Stimulated activated naive CD4-positive, alpha-beta T cell treated with Interleukin-2 at 50 U/mL for 16 hours (primary cell): ENCODE data around the gene MARK1.

Source experiments
- DNase-seq: peaks from one replicate; lab custom pipeline; 2025; lab: John Stamatoyannopoulos, UW

MARK1 gene

GRCh38 chr1:220527908-220528678 is at the start of gene MARK1:
TSS of gene MARK1 (plus strand) at chr1:220528136. CDS start at chr1:220528823, 687 bp downstream.
- DNase-seq, result no peak

DNA sequence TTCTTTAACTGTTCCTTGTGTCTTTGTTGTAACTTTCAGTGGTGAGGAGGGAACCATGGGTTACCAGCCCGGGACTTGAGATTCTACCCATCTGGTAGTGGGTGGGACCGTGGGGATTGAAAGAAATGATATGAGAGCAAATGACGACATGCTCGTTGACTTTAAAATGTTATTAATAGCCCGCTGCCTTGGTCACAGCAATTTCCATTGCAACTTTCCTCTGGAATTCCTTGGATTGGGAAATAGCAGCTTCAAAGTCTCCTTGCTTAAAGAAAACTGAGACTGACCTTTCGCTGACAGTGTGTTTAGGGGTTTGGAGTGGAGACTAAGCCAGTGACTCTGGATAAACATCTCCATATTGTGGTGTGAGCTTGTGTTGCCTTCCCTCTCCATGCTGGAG is 44.2 kb upstream of the MARK1 start:
- DNase-seq, result no peak

GRCh38 chr1:220484135-220484534 is 43.8 kb upstream of the MARK1 start:
- no peak for DNase-seq

- no peak for DNase-seq
These were observed 42.8 kb upstream of the MARK1 start for GRCh38 chr1:220485131-220485530.

- no peak for DNase-seq
These were observed 42.1 kb upstream of the MARK1 start for GRCh38 chr1:220485791-220486190.

DNA sequence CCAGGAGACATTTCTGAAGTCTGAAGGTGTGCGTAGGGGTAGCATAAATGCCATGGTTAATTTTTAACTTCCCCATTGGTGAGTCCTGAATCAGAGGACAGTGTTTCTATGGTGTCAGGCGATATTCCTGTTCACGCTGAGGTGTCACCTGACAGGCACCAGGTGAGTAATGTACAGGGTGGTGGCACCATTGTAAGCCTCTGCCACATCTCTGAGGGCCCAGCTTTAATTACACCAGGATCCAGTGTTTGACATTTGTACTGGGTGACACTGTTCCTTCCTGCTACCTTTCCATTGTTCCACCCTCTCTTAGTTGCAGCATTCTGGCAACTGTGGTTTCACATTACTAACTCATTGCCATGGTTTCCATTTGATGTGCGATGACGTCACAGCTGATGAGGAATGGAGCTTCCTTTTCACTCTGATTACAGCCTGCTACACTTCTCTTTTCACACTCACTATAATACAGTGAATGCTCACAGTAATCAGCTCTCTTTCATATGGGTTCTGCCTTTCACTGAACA is 40.6 kb upstream of the MARK1 start:
- DNase-seq, result no peak

DNA sequence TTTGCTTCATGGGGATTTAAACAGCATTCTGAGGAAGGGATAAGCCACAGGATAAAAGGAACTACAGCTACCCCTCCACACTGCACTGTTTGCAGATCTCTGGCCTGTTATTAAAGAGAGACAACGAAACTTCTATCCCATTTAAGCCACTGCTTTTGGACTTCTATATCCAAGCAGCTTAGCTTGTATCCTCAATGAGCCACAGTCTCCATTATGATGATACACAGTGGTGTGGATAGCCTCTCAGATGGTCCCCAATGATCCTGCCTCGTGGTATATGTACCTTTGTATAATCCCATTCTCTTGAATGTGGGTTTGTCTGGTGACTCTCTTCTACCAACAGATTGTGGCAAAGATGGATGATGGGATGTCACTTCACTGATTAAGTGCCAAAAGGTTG is 36.0 kb upstream of the MARK1 start:
- no peak for DNase-seq

- DNase-seq, result no peak
These were observed 30.6 kb upstream of the MARK1 start for GRCh38 chr1:220497220-220497947.

GRCh38 chr1:220498188-220498587 is 29.7 kb upstream of the MARK1 start:
- DNase-seq, result no peak

- no peak for DNase-seq
These were observed 27.6 kb upstream of the MARK1 start for GRCh38 chr1:220500372-220500771.

DNA sequence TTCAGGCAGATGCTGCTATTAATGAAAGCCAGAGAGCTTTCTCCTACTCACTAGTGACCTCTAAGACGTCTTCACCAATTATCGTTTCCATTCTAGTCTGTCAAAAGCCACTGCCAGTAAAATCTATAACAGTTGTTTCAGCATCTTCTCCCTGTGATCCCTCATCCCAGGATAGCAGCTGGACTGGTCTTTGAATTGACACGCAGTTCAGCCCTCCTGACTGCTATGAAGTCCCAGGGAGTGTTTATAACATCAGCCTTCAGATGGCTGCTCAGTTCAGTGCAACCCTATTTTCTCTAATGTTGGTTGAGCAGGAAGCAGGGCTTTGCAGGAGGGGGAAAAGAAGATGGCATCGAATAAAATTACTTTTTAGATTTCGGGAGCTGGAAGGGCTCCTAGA is 23.6 kb upstream of the MARK1 start:
- DNase-seq, result no peak

DNA sequence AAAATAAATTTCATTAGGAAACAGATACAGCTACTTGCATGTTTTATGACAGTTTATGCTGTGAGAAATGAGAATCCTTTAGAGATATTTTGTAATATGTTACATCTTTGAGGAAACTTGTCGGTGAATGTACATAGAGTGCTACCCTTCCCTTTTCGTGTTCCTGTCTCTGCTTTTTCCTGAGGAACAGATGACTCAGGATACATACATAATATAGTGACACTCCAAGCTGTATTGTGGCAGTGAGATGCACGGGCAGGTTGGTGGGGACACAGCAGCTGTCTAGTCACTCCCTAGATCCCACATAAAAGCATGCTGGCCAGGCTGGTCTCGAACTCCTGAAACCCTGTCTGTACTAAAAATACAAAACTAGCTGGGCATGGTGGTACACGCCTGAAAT is 20.9 kb upstream of the MARK1 start:
- DNase-seq, result no peak

GRCh38 chr1:220511179-220511578 is 16.8 kb upstream of the MARK1 start:
- DNase-seq, result no peak

DNA sequence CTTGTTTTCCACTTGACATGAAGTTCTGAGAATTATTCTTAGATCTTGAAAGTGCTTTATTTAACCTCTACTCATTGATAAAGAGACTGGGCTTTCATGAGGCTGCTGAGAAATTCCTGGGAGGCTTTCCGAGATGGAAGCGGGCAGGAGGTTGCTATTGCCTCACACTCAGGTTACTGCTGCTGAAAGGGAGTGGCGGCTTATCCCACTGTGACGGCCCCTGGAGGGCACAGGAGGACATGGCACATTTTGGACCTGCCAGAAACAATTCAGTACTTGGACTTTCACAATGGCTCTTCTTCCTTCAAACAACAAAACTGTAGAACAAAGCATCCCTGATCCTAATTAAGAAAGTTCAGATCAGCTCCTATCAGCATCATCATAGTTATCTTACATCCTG is 16.2 kb upstream of the MARK1 start:
- no peak for DNase-seq

- no peak for DNase-seq
These were observed 14.1 kb upstream of the MARK1 start for GRCh38 chr1:220513834-220514233.

DNA sequence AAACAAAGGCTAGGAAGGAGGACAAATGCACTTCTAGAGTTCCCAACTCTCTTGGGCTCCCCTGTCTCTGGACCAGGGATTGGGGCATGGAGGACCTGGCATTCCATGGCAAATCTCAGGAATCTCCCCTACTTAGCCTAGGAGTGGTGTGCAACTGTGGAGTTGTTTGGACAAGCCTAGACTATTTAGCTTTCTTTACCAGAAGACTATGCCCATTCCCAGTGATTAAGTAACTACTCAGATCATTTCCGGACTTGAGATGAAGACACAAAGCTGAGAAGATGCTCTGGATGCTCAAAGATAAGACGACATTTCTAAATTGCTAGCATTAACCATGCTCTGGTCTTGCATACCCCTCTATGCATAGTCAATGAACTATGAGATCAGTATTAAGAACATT is 13.7 kb upstream of the MARK1 start:
- DNase-seq, result no peak

GRCh38 chr1:220516014-220516721 is 11.8 kb upstream of the MARK1 start:
- no peak for DNase-seq

DNA sequence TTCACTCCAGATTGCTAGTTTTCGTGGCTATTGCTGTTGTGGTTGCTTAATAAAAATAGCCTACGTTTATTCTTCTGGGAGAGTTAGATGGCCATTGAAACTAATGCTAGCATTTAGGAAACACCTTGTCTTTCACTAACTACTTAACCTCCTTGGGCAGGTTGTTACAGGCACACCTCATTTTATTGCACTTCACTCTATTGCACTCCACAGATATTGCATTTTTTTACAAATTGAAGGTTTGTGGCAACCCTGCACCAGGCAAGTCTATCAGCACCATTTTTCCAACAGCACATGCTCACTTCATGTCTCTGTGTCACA is 11.3 kb upstream of the MARK1 start:
- no peak for DNase-seq

DNA sequence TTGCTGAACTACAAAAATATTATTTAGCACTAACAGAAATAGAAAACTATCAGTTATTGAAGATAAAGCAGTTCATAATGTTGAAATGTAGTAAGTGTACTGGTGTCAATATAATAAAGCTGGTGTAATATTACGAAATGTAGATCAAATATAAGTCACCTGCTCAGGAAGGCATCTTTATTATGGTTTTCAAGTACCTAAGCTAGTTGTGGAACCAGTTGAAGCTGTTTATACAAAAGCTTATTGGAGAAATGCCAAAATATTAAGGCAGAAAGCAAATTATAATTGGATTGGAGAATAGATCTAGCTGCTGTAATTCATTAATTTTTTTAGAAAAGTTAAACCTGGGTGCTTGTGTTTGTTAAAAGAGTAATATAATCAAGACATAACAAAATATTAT is 6.2 kb upstream of the MARK1 start:
- no peak for DNase-seq

- DNase-seq, result no peak
These were observed 1.6 kb upstream of the MARK1 start for GRCh38 chr1:220526294-220526693.

GRCh38 chr1:220527279-220527907 is 543 bp upstream of the MARK1 start:
- no peak for DNase-seq
